GM18519 (cell line): ENCODE data around the gene APLN.

Experiments used
- ATAC-seq: cut with Tn5 transposase; IDR thresholded peaks from one replicate; pipeline ENCODE4 v1.9.1; 2021; ENCODE audit warnings: mild to moderate bottlenecking, moderate library complexity; ENCODE audit not compliant: unreplicated experiment, low FRiP score

The APLN gene

GRCh38 chrX:129663171-129663570, 8.4 kb upstream of the APLN start:
- no peak for ATAC-seq

- ATAC-seq: no peak
Observed at GRCh38 chrX:129661369-129661768, 6.6 kb upstream of the APLN start.

GRCh38 chrX:129659861-129660260, 5.1 kb upstream of the APLN start:
- no peak for ATAC-seq

- no peak for ATAC-seq
Observed at GRCh38 chrX:129659141-129659540, 4.4 kb upstream of the APLN start.

GRCh38 chrX:129658429-129658828, 3.7 kb upstream of the APLN start:
- ATAC-seq: no peak

- no peak for ATAC-seq
Observed at GRCh38 chrX:129655547-129656249, 942 bp upstream of the APLN start.

GRCh38 chrX:129653971-129654651, 645 bp downstream of the APLN start:
- ATAC-seq: no peak

GRCh38 chrX:129653181-129653970, 1.4 kb downstream of the APLN start:
- ATAC-seq: no peak

GRCh38 chrX:129652565-129653169, 2.1 kb downstream of the APLN start:
- no peak for ATAC-seq

GRCh38 chrX:129651756-129652564, 2.8 kb downstream of the APLN start:
- no peak for ATAC-seq

- ATAC-seq: no peak
Observed at GRCh38 chrX:129650821-129651510, 3.8 kb downstream of the APLN start.

- ATAC-seq: no peak
Observed at GRCh38 chrX:129650183-129650689, 4.5 kb downstream of the APLN start.

GRCh38 chrX:129649268-129650182, 5.2 kb downstream of the APLN start:
- no peak for ATAC-seq

GRCh38 chrX:129648514-129649267, 6.1 kb downstream of the APLN start:
- ATAC-seq: no peak

GRCh38 chrX:129647418-129648410, 7.0 kb downstream of the APLN start:
- ATAC-seq: no peak

GRCh38 chrX:129646566-129647417, 8.0 kb downstream of the APLN start:
- no peak for ATAC-seq
